ENCODE measurements around the gene CAV1. TPM values are rescaled to one million over a fixed set of nuclear protein-coding genes. Genes with fewer than 3 reads are reported as not detected.

CAV1 gene
- total RNA-seq, 1 donor from 2014 or later: 40.6 TPM

Other genes with a start within 250 kb of the CAV1 start
- 50.2 TPM for gene CAV2, start 25.3 kb upstream of the CAV1 start, total RNA-seq
- gene MET, start 147.2 kb downstream of the CAV1 start, total RNA-seq: 10.4 TPM

Measured in esophagus mucosa (tissue), 1 donor.